GM18870 (cell line): ENCODE measurements around the gene FMNL3.
A peak's percentile ranks its signal among the peaks of the same experiment; 100 is the strongest.
"Not testable (repeated sequence)": the region's sequence is repeated elsewhere in the genome, so short reads cannot be mapped to it uniquely, and the experiment has no call there.

ENCODE experiments used
- ATAC-seq: cut with Tn5 transposase; IDR thresholded peaks from one replicate; pipeline ENCODE4 v1.9.1; 2021; ENCODE audit warnings: moderate library complexity; ENCODE audit not compliant: unreplicated experiment

The FMNL3 gene

DNA sequence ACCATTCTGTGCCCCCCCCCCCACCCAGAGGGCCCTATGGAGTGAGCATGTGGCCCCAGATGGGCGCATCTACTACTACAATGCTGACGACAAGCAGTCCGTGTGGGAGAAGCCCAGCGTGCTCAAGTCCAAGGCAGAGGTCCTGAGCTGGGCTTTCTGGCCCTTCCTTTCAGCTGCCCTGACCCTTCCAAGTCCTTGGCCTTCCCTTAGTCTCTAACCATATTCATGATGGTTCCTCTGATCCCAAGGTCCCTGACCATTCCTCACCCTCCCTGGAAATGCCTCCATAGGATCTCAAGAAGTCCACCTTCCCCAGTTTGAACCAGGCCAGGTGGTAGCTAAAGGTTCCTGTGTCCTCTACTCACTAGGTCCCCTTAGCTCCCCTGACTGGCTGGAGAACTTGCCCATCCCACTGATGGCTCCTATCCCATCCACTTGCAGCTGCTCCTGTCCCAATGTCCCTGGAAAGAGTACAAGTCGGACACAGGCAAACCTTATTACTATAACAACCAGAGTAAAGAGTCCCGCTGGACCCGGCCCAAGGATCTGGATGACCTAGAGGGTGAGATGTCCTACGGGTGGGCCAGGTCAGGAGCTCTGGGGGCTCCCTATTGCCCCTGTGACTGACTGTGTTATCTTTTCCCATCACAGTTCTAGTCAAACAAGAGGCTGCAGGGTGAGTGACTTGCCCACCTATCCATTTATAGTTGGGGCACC is 74.1 kb downstream of the FMNL3 start:
- no peak for ATAC-seq

DNA sequence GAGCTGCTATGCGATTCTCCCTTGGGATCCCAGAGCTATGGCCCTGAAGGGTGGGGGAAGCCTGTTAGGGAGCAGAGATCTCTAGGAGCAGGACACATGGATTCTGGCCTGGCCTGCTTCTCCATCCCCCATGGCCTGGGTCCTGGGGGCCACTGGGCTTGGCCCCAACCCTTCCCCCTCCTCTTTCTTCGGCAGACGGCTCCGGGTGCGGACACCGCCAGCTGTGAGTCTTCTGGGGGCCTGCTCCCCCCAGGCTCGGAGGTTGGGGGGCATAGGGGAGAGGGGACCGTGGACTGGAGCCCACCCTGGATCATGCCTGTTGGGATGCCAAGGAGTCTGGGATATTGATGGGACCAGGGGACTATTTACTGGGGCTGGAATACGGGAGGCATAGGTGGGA is 74.8 kb downstream of the FMNL3 start:
- no peak for ATAC-seq

DNA sequence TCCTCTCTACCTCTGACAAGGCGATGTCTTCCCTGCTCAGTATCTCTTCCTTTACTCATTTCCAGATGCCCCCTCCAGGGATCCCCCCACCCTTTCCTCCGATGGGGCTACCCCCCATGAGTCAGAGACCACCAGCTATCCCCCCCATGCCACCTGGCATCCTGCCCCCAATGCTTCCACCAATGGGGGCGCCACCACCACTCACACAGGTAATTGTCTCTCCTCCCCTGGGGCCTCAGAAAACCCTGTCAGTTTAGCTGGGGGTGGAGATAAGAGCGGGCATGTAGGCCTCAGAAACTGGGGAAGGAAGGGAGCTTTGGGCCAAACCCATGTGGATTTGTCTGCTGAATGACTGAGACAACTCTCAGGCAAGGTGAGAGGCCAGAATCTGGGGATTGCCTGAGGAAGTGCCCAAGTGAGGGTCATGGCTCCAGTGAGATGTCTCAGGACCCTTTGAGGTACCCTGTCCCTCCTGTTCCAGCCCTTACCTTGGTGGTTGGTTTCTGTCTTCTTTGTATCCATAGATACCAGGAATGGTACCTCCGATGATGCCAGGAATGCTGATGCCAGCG is 75.8 kb downstream of the FMNL3 start:
- no peak for ATAC-seq

DNA sequence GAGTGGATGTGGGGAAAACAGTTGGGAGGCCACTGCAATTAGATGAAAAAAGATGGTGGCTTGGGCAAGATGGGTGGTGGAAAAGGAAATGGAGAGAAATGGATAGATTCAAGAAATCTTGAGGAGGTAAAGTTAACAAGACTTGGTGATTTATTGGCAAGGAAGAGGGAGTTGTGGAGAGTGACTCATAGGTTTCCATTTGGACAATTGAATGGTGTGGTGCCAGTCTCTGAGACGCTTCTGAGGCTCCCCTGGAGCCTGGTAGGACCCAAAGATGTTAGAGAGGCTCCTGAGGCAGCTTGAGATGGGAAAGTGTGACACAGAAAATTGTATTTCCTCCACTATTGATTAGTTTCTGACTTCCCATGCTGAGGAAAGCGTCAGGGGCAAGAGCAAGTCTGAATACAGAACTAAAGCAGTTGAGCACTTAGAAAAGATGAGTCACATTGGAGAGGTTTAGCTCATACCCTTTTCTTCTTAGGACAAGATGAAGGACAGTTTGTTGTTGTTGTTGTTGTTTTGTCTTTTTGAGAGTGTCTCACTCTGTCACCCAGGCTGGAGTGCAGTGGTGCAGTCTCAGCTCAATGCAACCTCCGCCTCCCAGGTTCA is 79.3 kb downstream of the FMNL3 start:
- ATAC-seq = no peak

DNA sequence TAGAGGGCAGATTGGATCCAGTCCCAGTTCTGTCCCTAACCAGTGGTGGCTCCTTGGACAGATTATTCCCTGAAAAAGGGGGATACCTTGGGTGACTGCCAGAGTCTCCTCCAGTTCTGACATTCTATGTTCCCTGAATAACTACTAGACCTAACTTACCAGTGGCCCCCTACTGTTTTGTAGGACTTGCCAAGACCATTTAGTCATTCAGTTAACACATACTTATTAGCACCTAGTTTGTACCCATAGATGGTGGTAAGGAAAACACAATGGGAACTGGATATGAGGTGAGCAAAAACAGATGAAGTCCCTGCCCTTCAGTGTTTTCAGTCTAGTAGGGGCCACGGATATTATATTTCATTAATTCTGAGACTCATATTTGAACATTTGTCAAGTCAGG is 80.4 kb downstream of the FMNL3 start:
- no peak for ATAC-seq

DNA sequence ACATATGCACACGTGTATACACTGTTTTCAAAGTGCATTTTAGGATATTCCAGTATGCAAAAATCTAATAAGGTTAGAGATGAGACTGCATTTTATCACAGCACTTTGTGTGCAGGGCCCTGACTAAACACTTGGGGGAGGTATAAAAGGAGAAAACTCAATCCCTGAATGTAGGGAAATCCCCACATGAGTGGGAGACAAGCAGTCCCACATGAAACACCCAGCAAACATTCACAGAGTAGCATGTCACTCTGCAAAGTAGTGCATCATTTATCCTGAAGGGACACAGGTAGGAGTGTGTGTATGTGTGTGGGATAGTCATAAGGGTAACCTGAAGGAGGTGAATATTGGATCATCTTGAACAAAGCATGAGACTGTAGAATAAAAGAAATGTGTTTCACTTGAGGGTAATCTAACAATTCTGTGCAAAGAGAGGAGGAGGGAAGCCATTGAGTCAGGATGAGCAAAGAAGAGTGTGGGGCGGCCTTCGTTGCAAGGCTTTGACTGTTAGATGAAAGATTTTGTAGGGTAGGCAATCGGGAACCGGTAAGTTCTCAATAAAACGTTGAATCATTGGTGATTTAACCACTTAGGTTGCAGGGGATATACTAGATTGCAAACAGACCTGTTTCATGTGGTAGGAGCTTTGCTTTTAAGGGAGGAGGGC is 80.9 kb downstream of the FMNL3 start:
- ATAC-seq = no peak

DNA sequence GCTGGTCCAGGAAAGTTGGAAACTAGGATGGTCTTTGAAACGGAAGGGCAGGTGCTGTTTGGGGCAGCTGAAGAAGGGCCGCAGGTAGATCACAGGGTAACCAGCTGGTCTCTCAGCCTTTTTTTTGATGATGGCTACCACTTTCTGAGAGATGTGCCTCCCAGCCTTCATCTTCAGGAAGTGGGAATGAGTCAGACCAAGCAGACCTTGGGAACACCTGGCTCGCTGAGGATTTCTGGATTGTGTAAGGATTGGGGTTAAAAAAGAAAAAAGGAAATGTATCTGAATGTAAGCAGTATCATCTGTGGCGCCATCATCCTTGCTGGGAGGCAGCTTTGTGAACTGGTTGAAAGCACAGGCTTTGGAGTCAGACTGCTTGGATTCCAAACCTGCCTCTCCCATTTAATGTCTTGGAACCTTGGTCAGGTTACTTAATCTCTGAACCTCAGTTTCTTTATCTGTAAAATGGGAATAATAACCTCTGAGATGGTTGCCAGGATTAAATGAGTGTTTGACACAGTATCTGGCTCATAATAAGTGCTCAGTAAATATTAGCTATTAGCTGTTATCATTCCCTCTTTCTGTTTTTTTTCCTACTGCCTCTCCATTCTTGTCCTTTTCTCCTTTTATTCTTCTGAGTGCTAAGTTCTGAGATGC is 82.2 kb downstream of the FMNL3 start:
- ATAC-seq = no peak

DNA sequence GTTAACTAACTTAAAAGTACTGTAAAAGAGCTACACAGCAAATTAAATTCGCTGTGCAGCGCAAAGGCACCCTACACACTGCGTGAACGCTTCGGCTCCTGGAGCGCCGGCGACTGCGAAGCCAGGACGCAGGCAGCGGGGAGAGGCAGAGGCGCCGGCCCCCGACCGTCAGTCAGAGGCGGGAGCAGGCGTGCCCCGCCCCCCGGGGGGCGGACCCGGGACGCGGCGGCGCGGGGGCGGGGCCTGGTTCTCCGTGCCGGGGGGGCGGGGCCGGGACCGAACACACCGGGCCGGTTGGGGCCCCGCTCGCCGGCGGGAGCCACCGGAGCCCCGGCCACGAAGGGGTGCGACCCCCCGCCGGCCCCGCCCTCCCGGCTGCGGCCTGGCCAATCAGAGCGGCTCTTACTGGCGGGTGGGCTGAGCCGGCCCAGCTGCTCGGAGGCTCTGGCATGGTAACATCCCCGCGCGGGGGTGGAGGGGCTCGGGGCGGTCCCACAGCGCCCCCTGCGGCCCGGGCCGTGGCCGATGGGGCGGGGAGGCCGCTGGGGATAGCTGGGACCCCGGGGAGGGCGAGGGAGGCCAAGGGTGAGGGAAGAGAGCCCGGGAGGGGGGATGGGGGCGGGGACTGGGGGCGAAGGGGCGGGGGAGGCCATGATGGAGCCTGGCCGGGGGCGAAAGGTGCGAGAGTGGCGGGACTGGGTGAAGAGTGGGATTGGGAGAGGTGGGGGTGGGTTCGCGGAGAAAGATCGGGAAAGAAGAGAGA is 83.9 kb downstream of the FMNL3 start, which contains the start of gene PRPF40B:
PRPF40B (plus strand) TSS at position 420 of the 763 bp plus-strand sequence; CDS start at position 450, 30 bp downstream.
- peak; percentile 57 for ATAC-seq

DNA sequence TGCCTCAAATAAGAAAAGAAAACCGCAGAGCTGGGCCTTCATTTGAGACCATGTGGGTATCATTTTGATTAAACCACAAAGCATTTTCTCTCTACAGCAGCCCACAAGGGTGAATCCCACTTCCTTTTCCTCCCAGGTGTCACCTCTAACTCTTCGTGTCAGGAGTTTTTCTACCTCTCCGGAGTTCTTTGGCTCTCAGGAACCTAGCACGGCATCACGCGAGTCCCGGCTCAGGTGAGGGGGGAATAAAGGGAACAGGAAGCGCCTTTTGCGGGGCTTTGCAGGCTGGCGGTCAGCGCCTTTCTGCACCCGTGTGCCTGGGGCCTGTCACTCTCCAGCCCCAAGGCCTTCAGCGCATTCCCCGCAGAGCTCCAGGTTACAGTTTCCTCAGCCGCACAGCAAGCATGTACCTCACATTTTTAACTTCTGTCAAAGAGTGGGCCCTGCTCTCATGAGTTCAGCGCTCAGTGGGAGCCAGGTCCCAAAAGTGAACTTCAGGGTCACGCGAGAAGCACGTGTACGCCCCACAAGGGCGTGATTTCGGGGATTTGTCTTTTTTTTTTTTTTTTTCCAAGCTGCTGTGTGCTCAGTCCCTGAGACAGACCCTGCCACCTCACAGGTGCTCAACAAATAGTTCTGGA is 84.6 kb downstream of the FMNL3 start:
- peak; percentile 38 for ATAC-seq

DNA sequence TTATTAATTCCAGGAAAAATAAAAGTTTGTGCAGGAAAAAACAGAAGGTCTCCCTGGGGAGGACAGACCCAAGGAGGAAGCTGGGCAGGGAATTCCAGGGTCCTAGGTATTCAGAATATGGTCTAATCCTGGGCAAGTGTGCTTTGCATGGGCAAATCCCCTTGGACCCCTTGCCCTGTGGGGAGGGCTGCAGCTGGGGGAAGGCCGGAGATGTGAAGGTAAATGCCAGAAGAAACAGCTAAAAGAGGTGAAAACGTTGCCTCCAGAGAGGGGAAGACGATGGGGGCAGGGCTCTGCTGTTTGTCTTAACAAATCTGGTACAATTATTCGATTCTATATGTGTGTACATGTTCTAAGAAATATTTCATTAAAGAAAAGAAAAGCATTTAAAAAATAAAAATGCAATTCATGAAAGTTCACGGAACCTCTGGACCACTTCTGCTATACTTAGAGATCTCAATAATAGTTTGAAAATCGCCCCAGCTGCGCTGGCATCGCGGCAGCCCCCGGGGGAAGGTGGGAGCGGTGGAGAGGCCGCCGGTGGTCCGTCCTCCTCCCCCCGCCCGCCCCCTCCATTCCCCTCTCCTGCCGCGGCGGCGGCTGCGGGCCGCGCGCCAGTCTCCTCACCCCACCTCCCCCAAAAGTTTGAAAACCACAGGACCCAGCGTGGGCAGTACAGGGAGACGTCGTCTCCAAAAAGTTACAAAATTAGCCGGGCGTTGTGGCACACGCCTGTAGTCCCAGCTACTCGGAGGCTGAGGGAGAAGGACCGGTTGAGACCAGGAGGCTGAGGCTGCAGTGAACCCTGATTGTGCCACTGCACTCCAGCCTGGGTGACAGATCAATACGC is 85.3 kb downstream of the FMNL3 start:
- ATAC-seq = no peak

DNA sequence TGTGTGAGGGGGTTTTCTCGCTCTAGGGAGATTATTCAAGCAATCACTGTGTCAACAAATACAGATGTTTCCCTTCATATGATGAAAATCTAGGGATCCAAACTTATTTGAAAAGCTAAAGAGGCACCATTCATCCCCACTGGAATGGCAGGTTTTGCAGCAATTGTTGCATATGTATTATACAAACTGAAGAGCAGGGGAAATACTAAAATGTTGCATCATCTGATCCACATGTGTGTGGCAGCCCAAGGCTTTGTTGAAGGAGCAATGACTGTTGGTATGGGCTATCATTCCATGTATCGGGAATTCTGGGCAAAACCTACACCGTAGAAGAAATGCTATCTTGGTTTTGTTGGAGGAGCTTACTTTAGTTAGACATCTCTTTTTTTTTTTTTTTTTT is 87.9 kb downstream of the FMNL3 start:
- no peak for ATAC-seq

DNA sequence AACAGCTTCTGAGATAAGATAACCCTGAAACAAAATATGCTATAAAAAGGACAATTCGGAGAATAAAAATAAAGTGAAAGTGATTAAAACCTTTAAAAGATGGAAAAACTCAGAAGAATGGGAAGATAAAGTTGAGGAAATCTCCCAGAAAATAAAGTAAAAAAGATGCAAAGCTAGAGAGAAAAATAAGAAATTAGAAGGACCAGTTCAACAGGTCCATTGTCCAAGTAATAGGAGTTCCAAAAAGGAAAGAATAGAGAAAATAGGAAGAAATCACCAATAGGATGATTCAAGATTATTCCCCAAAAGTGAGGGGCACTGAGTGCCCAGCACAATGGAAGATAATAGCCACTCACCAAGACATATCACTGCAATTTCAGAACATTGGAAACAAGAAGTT is 88.6 kb downstream of the FMNL3 start:
- ATAC-seq = no peak

DNA sequence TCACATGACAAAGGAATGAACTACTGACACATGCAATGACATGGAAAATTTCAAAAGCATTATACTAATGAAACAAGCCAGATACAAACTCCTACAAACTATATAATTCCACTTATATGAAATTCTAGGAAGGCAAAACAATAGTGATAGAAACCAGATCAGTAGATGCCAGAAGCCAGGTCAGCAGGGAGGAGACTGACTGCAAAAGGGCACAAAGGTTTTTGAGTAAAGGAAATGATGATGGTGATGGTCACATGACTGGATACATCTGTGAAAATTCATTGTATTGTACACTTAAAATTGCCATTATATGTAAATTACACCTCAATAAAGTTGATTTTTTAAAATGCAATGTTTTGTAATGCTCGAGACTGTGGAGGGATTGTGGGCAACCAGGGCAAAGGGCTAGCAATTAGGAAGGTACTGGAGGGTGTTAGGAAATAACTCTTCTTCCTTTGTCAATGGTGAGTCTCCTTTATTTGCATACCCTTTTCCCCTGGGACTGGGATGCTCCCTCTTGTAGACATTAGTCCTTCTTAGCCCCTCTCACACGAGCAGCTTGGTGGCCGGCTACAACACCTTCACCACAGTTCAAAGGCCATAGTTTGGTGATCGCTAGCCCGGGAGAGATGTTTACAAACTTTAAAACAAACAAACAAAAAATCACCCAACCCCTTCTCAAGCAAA is 90.5 kb downstream of the FMNL3 start:
- ATAC-seq = no peak

DNA sequence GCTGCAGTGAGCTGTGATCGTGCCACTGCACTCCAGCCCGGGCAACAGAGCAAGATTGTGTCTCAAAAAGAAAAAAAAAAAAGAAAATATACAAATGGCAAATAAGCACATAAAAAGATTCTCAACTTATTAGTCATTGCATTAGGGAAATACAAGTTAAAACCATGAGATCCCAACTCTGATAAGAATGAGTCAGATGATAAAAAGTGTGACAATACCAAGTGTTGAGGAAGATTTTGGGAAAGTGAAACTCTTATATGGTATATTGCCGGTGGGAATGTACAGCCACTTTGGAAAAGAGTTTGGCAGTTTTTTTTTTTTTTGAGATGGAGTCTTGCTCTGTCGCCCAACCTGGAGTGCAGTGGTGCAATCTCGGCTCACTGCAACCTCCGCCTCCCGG is 91.5 kb downstream of the FMNL3 start:
- no peak for ATAC-seq

DNA sequence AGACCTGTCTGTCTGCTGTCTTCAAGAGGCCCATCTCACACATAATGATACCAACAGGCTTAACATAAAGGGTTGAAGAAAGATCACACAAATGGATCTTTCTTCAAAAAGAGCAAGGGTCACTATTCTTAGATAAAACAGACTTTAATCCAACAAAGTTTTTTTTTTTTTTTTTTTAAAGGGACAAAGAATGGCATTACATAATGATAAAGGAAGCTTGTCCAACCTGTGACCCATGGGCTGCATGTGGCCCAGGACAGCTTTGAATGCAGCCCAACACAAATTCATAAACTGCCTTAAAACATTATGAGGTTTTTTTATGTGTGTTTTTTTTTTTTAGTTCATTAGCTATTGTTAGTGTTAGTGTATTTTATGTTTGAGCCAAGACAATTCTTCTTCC is 95.0 kb downstream of the FMNL3 start:
- ATAC-seq = no peak

DNA sequence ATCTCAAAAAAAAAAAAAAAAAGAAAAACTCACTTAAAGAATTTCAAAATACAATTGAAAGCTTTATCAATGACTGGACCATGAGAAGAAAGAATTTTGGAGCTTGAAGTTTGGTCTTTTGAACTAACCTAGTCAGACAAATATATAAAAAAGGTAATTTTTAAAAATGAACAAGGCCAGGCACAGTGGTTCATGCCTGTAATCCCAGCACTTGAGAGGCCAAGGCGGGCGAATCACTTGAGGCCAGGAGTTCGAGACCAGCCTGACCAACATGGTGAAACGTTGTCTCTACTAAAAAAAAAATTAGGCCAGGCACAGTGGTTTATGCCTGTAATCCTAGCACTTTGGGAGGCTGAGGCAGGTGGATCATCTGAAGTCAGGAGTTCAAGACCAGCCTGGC is 96.4 kb downstream of the FMNL3 start:
- not testable (repeated sequence) for ATAC-seq

DNA sequence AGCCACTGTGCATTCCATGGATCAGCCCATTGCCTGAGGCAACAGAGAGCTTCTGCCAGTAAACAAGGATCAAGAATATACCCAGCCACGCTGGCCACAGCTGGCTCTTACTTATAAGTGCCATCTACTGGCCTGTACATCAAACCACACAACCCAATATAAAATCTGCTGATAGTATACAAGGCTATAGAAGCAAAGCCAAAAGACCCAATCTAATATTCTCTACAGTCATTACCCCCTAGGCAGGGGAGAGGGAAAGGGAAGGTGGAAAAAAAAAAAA is 97.4 kb downstream of the FMNL3 start:
- ATAC-seq = no peak

DNA sequence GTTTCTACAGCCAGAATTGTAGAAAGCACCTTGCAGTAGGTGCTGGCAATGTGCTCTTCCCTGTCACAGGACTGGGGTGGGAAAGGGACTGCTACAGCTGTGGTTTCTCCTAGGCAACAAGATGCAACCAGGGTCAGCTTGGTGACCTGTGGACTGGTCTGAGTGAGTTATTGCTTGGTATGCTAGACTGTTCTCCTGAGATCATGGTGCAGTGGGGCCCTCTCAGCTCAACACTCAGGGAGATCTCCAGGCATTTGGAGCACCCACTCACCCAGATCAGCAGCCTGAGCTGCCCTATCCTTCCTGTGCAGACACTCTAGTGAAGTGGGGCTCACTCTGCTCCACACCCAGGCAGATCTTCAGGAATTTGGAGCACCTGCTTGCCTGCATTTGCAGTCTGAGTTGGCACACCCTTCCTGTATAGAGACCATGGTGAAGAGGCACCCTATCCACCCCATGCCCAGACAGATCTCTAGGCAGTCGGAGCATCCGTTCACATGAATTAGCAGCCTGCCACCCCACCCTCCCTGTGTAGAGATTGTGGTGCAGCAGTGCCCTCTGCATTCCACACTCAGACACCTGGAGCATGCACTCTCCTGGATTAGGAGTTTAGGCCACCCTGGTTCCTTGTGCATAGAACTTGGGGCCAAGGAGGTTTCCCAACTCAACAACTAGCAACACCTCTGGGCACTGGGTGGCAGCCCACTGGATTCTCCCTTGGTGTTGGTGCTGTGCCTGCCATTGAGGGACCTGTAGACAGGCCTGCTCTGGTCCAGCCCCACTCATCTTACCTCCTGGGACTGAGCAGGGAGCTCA is 97.9 kb downstream of the FMNL3 start:
- ATAC-seq = no peak
